Fibroblast of pulmonary artery (primary cell): ENCODE data around the gene SUCLG2.

Source experiments
- DNase-seq: peaks from one replicate; pipeline ENCODE4 v3.0.0-alpha.2; 2010; ENCODE audit warnings: low read depth
- H3K4me3 ChIP-seq: replicated peaks from 2 replicates; pipeline ENCODE4 v1.5.1; 2011; ENCODE audit warnings: low read depth, mild to moderate bottlenecking, control low read depth, low read length, moderate library complexity
- CTCF ChIP-seq: IDR thresholded peaks from 2 replicates; pipeline ENCODE4 v1.5.1; 2011; ENCODE audit warnings: mild to moderate bottlenecking, control low read depth, low read length, inconsistent platforms; ENCODE audit errors: missing control alignments

The SUCLG2 gene

GRCh38 chr3:67433109-67433508, 221.3 kb downstream of the SUCLG2 start:
- no peak for DNase-seq
- H3K4me3 ChIP-seq: no peak overlapping the region
- no peak for TF ChIP-seq CTCF

- TF ChIP-seq CTCF: no peak
- no peak for DNase-seq
- no peak overlapping the region for H3K4me3 ChIP-seq
Measured at GRCh38 chr3:67431887-67432286, 222.5 kb downstream of the SUCLG2 start.

- no peak for TF ChIP-seq CTCF
- no peak overlapping the region for H3K4me3 ChIP-seq
- DNase-seq: no peak
Measured at GRCh38 chr3:67423722-67424121, 230.7 kb downstream of the SUCLG2 start.

- H3K4me3 ChIP-seq: no peak overlapping the region
- no peak for DNase-seq
- no peak for TF ChIP-seq CTCF
Measured at GRCh38 chr3:67421912-67422311, 232.5 kb downstream of the SUCLG2 start.

- no peak for DNase-seq
- H3K4me3 ChIP-seq: no peak overlapping the region
- TF ChIP-seq CTCF: no peak
Measured at GRCh38 chr3:67419779-67420178, 234.6 kb downstream of the SUCLG2 start.

- no peak for DNase-seq
- H3K4me3 ChIP-seq: no peak overlapping the region
- TF ChIP-seq CTCF: no peak
Measured at GRCh38 chr3:67419218-67419529, 235.2 kb downstream of the SUCLG2 start.

GRCh38 chr3:67418426-67419217, 235.8 kb downstream of the SUCLG2 start:
- no peak for TF ChIP-seq CTCF
- peak; percentile 71 for DNase-seq
- no peak overlapping the region for H3K4me3 ChIP-seq
